Activated CD4-positive, CD25-positive, alpha-beta regulatory T cell treated with anti-CD3 and anti-CD28 coated beads, Interleukin-2, amount 50 U/mL, for 24 hours (primary cell): ENCODE measurements around the gene IL17C.

Source experiments
- ATAC-seq, 2 donors: fragments of 150-1000 bp; cut with Tn5 transposase; one replicate each; pipeline ENCODE4 v1.10.0; 2021; ENCODE audit warnings: mild to moderate bottlenecking in 1 of 2, moderate library complexity in 1 of 2

Gene IL17C

GRCh38 chr16:88610080-88610479, 28.3 kb upstream of the IL17C start:
- no peak for ATAC-seq

DNA sequence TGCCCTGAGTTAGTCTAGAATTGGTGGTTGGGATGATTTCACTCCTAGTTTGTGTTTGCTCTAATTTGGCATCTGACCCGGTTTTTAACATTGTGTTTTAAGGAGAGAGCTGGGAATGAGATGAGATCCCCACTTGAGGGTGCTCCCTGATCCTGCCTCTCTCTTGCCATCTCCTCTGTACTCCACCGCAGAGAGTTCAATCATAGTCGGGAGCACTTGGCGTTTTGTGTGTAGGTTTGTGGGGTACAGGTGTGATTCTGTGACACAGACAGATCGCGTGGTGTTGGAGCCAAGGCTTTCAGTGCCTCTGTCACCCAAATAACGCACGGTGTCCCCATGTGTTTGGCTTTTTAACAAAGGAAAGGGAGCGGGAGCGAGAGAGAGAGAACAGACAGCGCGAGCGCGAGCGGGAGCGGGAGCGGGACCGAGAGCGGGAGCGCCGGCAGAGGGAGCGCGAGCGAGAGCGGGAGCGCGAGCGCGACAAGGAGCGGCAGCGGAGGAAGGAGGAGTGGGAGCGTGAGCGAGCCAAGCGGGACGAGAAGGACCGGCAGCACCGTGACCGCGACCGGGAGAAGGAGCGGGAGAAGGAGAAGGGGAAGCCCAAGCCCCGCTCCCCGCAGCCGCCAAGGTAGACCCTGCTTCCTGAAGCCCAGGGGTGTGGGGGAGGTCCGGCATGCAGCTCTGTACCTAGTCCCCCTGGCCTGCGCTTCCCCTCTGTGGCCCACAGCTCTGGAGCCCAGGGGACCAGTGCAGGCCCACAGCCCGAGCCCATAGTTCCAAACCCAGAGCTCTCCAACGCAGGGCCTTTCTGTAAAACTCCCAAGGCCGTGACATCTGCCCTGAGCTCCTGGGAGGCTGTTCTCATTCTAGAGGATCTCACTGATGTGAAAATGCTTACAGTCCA, 27.2 kb upstream of the IL17C start:
- ATAC-seq, result no peak

- no peak for ATAC-seq
Observed at GRCh38 chr16:88613293-88613692, 25.1 kb upstream of the IL17C start.

- no peak for ATAC-seq
Observed at GRCh38 chr16:88613911-88614817, 24.2 kb upstream of the IL17C start.

DNA sequence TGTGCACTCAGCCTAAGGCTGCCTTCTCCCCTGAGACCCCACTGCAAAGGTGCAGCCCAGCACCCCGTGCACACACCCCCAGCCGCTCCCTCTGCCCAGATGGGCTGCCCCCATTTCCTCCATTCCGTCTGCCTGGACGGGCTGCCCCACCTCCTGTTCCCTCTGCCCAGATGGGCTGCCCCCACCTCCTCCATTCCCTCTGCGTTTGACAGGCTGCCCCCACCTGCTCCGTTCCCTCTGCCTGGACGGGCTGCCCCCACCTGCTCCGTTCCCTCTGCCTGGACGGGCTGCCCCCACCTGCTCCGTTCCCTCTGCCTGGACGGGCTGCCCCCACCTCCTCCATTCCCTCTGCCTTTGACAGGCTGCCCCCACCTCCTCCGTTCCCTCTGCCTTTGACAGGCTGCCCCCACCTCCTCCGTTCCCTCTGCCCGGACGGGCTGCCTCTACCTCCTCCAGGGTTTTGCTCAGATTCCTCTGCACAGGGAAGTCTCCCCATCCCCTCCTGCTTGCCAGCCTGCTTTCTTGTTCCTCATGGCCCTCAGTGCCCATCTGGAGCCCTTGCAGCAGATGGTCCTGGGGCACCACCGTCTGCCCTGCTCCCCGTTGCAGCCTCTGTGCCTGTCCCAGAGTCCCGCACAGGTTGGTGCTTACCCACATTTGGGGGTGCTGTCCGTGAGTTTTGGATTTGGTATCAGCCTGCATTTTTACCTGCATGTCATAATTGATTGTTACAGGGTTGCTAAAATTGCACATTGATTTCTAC, 23.4 kb upstream of the IL17C start:
- no peak for ATAC-seq

DNA sequence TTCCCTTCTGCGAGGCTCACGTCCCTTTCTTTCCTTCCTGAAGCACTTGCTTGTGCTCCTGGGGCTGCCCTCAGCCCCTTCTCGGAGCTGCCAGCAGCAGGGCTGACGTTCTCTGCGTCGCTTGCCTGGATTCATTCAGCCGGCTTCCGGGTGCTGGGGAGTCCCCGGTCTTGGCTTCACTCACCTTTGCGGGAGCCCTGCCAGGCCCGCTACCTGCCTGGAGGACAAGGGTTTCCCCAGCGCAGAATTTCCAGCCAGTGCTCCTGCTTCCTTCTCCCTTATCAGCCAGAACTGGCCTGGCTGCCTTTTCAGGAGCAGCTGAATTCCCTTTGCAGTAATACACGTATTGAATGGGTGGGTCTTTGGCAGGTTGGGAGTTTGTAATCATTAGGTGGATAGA, 22.1 kb upstream of the IL17C start:
- ATAC-seq, result no peak

DNA sequence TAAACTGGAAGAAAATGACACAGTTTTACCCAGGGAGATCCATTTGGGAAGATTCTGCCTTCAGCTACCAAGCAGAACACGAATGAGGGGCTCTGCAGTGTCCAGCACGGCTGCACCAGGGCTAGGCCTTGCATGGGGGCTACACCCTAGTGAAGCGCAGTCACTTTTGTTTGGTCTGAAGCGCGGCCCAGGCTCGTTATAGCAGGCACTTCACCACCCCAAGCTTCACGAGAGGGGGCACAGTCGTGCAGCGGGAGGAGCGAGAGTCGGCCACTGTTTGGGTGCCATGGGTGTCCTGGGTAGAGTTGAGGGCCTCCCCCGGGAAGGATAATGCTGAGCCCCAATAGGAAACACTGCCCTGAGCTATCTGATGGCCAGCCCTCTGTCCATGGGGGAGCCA, 21.6 kb upstream of the IL17C start:
- ATAC-seq, result no peak

GRCh38 chr16:88617268-88618031, 20.9 kb upstream of the IL17C start:
- no peak for ATAC-seq

GRCh38 chr16:88618182-88618955, 20.0 kb upstream of the IL17C start:
- no peak for ATAC-seq

- ATAC-seq, result no peak
Observed at GRCh38 chr16:88618956-88619667, 19.3 kb upstream of the IL17C start.

- peak; percentile 66 to 86 for ATAC-seq
Observed at GRCh38 chr16:88619859-88620815, 18.2 kb upstream of the IL17C start.

- ATAC-seq, result no peak
Observed at GRCh38 chr16:88622125-88622524, 16.2 kb upstream of the IL17C start.

- no peak for ATAC-seq
Observed at GRCh38 chr16:88622866-88623265, 15.5 kb upstream of the IL17C start.

- ATAC-seq, result no peak
Observed at GRCh38 chr16:88623858-88624257, 14.5 kb upstream of the IL17C start.

GRCh38 chr16:88624481-88624880, 13.9 kb upstream of the IL17C start:
- ATAC-seq, result no peak

DNA sequence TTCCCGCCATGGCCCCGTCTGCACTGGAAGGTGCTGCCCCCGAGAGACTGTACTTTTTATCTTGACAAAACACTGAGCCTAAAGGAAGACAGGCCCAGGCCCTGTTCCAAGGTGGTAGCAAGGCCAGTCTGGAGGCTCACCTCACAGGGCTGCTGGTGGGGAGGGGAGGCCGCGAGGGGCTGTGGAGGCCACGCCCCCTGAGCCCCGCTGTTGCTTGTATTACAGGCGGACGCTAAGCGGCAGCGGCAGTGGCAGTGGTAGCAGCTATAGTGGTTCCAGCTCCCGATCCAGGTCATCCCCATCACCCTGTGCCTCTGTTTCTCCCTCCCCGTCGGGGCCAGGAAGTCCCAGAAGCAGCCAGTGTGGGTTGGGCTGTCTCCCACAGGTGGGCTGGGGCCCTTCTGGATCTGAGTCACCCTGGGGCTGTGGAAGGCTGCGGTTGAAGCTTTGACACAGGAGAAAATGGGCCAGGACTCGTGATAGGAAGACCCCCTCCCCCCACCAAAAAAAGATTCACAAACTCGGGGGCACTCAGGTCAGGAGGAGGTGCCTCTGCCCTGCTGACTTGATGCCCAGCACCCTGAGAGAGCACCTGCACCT, 13.3 kb upstream of the IL17C start:
- ATAC-seq, result peak in 1 of 2 donors; percentile 56

GRCh38 chr16:88626646-88627045, 11.7 kb upstream of the IL17C start:
- no peak for ATAC-seq

DNA sequence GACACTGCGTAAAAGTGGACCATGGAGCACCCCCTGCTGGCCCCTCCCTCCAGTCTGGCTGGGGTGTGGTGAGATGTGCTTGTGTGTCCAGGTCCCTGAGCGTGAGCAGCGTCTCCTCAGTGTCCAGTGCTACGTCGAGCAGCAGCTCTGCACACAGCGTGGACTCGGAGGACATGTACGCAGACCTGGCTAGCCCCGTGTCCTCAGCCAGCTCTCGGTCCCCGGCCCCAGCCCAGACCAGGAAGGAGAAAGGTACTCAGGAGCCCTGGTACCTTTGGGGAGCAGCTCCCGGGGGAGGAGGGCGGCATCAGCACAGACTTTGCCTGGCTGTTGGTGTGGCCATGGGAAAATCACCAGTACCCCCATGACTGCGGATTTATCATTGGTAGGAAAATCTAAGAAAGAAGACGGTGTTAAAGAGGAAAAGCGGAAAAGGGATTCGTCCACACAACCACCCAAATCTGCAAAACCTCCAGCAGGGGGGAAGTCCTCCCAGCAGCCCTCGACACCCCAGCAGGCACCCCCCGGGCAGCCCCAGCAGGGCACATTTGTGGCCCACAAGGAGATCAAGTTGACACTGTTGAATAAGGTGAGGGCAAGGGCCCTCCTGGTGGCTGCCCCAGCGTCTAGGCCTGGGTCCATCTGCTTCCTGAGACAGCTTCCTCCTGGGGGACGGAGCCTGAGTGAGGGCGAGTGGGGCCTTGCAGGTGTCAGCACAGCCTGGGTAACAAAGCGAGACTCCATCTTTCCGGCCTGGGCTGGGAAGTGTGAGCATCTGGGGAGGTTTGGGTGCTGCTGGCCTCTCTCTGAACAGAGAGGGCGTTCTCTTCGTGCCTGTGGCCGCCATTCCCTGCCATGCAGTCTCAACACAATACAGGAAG, 10.6 kb upstream of the IL17C start:
- no peak for ATAC-seq
